Neural cell (in vitro differentiated cells): ENCODE measurements around the gene PCMTD2. TPM values are rescaled to one million over a fixed set of nuclear protein-coding genes. Genes with fewer than 3 reads are reported as not detected.

Experiments
- H2AFZ ChIP-seq: fragments of 200-600, 300-800 bp; sonication (generic), shearing (Covaris generic); 2 replicates; pipeline ENCODE4 v1.6.0; 2014; ENCODE audit warnings: low read depth, mild to moderate bottlenecking, antibody characterized with exemption, low read length, moderate library complexity
- H3F3A ChIP-seq: fragments of 200-600 bp; shearing (Covaris generic); 2 replicates; pipeline ENCODE4 v1.6.1; 2016; ENCODE audit warnings: mild to moderate bottlenecking, moderate library complexity, mixed read lengths, antibody characterized with exemption, low read length; ENCODE audit not compliant: insufficient read depth, poor library complexity, severe bottlenecking
- H3K27ac ChIP-seq: fragments of 200-600, 300-800 bp; sonication (generic), shearing (Covaris generic); 2 replicates; pipeline ENCODE4 v1.5.1; 2014; ENCODE audit warnings: mild to moderate bottlenecking, low read length, moderate library complexity
- H3K27me3 ChIP-seq: fragments of 300-800, 200-600 bp; sonication (generic), shearing (Covaris generic); 2 replicates; pipeline ENCODE4 v1.6.0; 2014; ENCODE audit warnings: mild to moderate bottlenecking, low read depth, low read length, moderate library complexity; ENCODE audit not compliant: insufficient read depth
- H3K36me3 ChIP-seq: fragments of 300-800, 200-600 bp; sonication (generic), shearing (Covaris generic); 2 replicates; pipeline ENCODE4 v1.5.1; 2014; ENCODE audit warnings: mild to moderate bottlenecking, antibody characterized with exemption, low read length, moderate library complexity; ENCODE audit not compliant: insufficient read depth
- H3K4me2 ChIP-seq: fragments of 300-800, 200-600 bp; sonication (generic), shearing (Covaris generic); 2 replicates; pipeline ENCODE4 v1.6.0; 2014; ENCODE audit warnings: mild to moderate bottlenecking, low read length
- H3K4me3 ChIP-seq: fragments of 300-800, 200-600 bp; sonication (generic), shearing (Covaris generic); 2 replicates; pipeline ENCODE4 v1.5.1; 2014; ENCODE audit warnings: mild to moderate bottlenecking, low read length, moderate library complexity
- H3K79me2 ChIP-seq: fragments of 200-600 bp; shearing (Covaris generic); replicated peaks from 2 replicates; pipeline ENCODE4 v1.6.0; 2014; ENCODE audit warnings: mild to moderate bottlenecking, low read length, moderate library complexity; ENCODE audit not compliant: insufficient read depth
- H3K9ac ChIP-seq: fragments of 300-800, 200-600 bp; sonication (generic), shearing (Covaris generic); 2 replicates; pipeline ENCODE4 v1.6.1; 2016; ENCODE audit warnings: mild to moderate bottlenecking, low read length, mixed read lengths
- H3K9me2 ChIP-seq: fragments of 200-600 bp; shearing (Covaris generic); 2 replicates; pipeline ENCODE4 v1.6.1; 2016; ENCODE audit warnings: mild to moderate bottlenecking, low read length, mixed read lengths; ENCODE audit not compliant: insufficient read depth
- H3K9me3 ChIP-seq: fragments of 200-600, 300-800 bp; sonication (generic), shearing (Covaris generic); 2 replicates; pipeline ENCODE4 v1.6.1; 2016; ENCODE audit warnings: mild to moderate bottlenecking, mixed run types, low read length, moderate library complexity, mixed read lengths
- H4K20me1 ChIP-seq: fragments of 200-600 bp; shearing (Covaris generic); 2 replicates; pipeline ENCODE4 v1.6.1; 2016; ENCODE audit warnings: mild to moderate bottlenecking, mixed run types; ENCODE audit not compliant: insufficient read depth
- CTCF ChIP-seq: fragments of 450-650 bp; IDR thresholded peaks from 2 replicates; pipeline ENCODE4 v1.5.1; 2014; ENCODE audit warnings: antibody characterized with exemption, mild to moderate bottlenecking, moderate library complexity; ENCODE audit not compliant: poor library complexity, severe bottlenecking
- EP300 ChIP-seq: fragments of 450-650 bp; conservative IDR thresholded peaks from 2 replicates; pipeline ENCODE4 v1.6.1; 2014; ENCODE audit warnings: antibody characterized with exemption, mild to moderate bottlenecking, moderate library complexity; ENCODE audit not compliant: poor library complexity, severe bottlenecking
- EZH2 ChIP-seq: fragments of 200-600, 300-800 bp; shearing (Covaris generic), sonication (generic); IDR thresholded peaks from 2 replicates; pipeline ENCODE4 v1.6.1; 2014; ENCODE audit warnings: antibody characterized with exemption, low read length, borderline replicate concordance, mild to moderate bottlenecking; ENCODE audit not compliant: insufficient read depth, poor library complexity, severe bottlenecking
- MXI1 ChIP-seq: fragments of 450-650 bp; conservative IDR thresholded peaks from 2 replicates; pipeline ENCODE4 v1.6.1; 2014; ENCODE audit warnings: antibody characterized with exemption, mild to moderate bottlenecking; ENCODE audit not compliant: poor library complexity, severe bottlenecking
- POLR2AphosphoS5 ChIP-seq: IDR thresholded peaks from 2 replicates; pipeline ENCODE4 v1.6.1; 2012
- RAD21 ChIP-seq: fragments of 450-650 bp; conservative IDR thresholded peaks from 2 replicates; pipeline ENCODE4 v1.6.1; 2014; ENCODE audit warnings: antibody characterized with exemption, mild to moderate bottlenecking, moderate library complexity
- REST ChIP-seq: IDR thresholded peaks from 2 replicates; pipeline ENCODE4 v1.6.1; 2012; ENCODE audit warnings: borderline replicate concordance
- SMC3 ChIP-seq: fragments of 450-650 bp; conservative IDR thresholded peaks from 2 replicates; pipeline ENCODE4 v1.6.1; 2014; ENCODE audit warnings: antibody characterized with exemption, mild to moderate bottlenecking, moderate library complexity; ENCODE audit not compliant: poor library complexity
- TAF1 ChIP-seq: IDR thresholded peaks from 2 replicates; pipeline ENCODE4 v1.6.1; 2012; ENCODE audit warnings: low read depth
- polyA plus RNA-seq: library from polyadenylated mRNA; depleted of rRNA; stranded (reverse); fragments of >200 nt; gene quantifications from 2 replicates; pipeline ENCODE4 v1.2.3, GENCODE V29; 2014

PCMTD2 gene
- polyA plus RNA-seq, 1 donor from 2014 or later, result 270 TPM

- Histone ChIP-seq H3K4me3 (no peak overlapping the region), H3K9ac (no peak overlapping the region), H3K79me2 (no peaks in the 10 kb centered on the region), H3K9me3 (no peaks in the 10 kb centered on the region), H3K4me2 (no peak overlapping the region), H3K27ac (no peak overlapping the region), H4K20me1 (no peaks in the 10 kb centered on the region), H2AFZ (no peak overlapping the region), H3K36me3 (no peaks in the 10 kb centered on the region), H3K9me2 (no peaks in the 10 kb centered on the region), H3K27me3 (no peaks in the 10 kb centered on the region), H3F3A (no peaks in the 10 kb centered on the region)
- TF ChIP-seq EP300, result no peak
Measured at GRCh38 chr20:64207641-64208590, 47.6 kb upstream of the PCMTD2 start.

- H3K27me3 ChIP-seq, result no peaks in the 10 kb centered on the region
- no peaks in the 10 kb centered on the region for H3F3A ChIP-seq
- no peaks in the 10 kb centered on the region for H3K9me3 ChIP-seq
- H3K4me3 ChIP-seq, result no peak overlapping the region
- no peaks in the 10 kb centered on the region for H3K36me3 ChIP-seq
- H3K9ac ChIP-seq, result no peak overlapping the region
- H2AFZ ChIP-seq, result no peak overlapping the region
- H3K4me2 ChIP-seq, result no peak overlapping the region
- H3K9me2 ChIP-seq, result no peaks in the 10 kb centered on the region
- TF ChIP-seq CTCF, result no peak
- TF ChIP-seq MXI1, result no peak
- H4K20me1 ChIP-seq, result no peaks in the 10 kb centered on the region
- no peak overlapping the region for H3K27ac ChIP-seq
- H3K79me2 ChIP-seq, result no peaks in the 10 kb centered on the region
Measured at GRCh38 chr20:64209148-64209547, 46.4 kb upstream of the PCMTD2 start.

- Histone ChIP-seq H2AFZ (no peak overlapping the region), H3K4me3 (no peak overlapping the region), H3K27ac (no peak overlapping the region), H3K79me2 (no peaks in the 10 kb centered on the region), H3K9me3 (no peaks in the 10 kb centered on the region), H3F3A (no peaks in the 10 kb centered on the region), H3K9ac (no peak overlapping the region), H3K9me2 (no peaks in the 10 kb centered on the region), H3K27me3 (no peaks in the 10 kb centered on the region), H3K36me3 (no peaks in the 10 kb centered on the region), H4K20me1 (no peaks in the 10 kb centered on the region), H3K4me2 (no peak overlapping the region)
- TF ChIP-seq MXI1 (no peak), CTCF (no peak), TAF1 (no peak), POLR2AphosphoS5 (no peak), EP300 (no peak), REST (no peak), SMC3 (no peak), RAD21 (no peak), EZH2 (no peak)
Measured at GRCh38 chr20:64210656-64211369, 44.7 kb upstream of the PCMTD2 start.
